Pons (tissue), 1 donor: ENCODE measurements around the gene DPF1.

Experiments
- DNase-seq: peaks from one replicate; pipeline ENCODE4 v3.0.0-alpha.2; 2016; ENCODE audit warnings: low spot score

Gene DPF1

DNA sequence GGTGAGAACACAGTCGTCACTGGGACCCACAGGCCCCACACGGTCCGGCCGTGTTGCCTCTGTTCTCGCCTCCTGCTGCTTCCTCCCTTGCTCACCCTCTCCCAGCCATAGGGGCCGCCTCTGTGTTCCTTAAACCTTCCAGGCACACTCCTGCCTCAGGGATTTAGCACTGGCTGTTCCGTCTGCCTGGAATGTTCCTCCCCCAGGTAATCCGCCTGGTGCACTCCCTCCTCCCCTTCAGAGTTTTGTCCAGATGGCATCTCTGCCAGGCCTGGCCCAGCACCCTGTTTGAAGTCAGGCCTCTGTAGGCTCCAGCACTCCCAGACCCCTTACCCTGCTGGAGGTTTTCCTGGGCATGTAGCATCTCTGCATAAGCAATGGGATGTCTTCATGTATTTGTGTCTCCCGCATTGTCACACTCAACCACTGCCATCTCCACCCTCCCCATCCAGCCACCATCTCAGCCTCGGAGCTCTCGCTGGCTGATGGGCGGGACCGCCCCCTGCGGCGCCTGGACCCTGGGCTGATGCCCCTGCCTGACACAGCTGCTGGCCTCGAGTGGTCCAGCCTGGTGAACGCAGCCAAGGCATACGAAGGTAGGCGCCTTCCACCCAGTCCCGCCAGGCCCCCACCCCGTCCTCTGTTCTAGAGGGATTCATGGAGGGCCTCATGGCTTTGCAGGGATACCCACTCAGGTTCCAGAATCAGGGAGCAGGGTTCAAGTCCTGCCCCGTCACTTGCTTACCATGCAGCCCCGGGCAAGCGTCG, 25.9 kb downstream of the DPF1 start:
- DNase-seq: no peak

DNA sequence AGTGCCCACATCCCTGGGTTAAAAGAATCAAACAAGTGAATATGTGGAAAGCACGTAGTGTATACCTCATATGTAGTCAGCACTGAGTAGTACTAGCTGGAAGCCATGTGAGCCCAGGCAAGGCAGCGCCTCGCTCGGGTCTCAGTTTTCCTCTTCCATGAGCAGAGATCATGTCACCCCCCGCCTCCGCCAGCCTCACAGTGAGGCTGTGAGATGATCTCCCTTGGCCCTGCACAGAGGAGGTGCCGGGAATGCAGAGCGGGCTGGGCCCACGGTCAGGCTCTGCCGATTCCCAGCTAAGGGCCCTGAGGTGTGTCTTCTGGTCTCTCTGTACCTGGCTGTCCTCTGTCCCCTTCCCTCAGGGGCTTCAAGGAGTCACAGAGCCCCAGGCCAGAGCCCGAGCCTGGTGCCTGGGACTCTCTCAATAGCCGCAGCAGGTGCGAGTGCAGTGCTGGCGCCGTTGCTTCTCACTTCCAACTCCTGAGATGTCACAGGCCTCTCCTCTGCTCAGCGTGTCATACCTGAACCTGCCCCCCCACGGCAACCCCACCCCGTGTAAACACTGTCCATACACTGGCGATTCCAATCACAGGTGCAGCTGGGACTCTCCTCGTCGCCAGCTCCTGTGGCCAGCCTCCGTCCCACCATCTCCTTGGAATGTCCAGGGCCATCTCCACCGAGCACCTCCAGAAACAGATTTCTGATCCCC, 26.9 kb downstream of the DPF1 start:
- DNase-seq: no peak

DNA sequence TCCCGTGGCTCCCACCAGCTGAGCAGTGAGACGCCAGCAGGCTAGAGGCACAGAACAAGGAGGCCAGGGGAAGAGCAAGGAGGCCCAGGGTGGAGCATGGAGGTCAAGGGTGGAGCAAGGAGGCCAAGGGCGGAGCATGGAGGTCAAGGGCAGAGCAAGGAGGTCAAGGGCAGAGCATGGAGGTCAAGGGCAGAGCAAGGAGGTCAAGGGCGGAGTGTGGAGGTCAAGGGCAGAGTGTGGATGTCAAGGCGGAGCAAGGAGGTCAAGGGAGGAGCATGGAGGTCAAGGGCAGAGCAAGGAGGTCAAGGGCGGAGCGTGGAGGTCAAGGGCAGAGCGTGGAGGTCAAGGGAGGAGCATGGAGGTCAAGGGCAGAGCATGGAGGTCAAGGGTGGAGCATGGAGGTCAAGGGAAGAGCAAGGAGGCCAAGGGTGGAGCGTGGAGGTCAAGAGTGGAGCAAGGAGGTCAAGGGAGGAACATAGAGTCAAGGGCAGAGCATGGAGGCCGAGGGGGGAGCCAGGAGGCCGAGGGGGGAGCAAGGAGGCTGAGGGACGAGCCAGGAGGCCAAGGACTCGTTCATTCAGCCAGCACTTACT, 27.7 kb downstream of the DPF1 start:
- no peak for DNase-seq

DNA sequence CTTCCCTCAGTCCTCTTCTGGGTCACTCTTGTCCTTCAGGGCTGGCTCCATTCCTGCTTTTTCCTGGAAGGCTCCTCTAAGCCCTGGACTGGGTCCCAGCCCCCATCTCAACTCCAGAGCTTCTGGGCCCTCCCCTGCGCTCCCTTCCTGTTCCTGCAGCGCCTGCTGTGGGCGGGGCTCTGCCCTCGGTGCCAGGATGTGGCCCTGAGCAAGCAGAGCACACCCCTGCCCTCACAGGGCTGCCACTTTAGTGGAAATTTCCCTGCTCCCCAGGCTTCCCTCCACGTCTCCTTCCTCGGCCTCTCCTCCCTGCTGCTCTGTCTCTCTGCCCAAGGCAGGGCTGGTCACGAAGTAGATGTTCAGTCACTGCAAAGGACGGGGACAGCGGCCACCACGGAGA, 28.8 kb downstream of the DPF1 start:
- DNase-seq: no peak

DNA sequence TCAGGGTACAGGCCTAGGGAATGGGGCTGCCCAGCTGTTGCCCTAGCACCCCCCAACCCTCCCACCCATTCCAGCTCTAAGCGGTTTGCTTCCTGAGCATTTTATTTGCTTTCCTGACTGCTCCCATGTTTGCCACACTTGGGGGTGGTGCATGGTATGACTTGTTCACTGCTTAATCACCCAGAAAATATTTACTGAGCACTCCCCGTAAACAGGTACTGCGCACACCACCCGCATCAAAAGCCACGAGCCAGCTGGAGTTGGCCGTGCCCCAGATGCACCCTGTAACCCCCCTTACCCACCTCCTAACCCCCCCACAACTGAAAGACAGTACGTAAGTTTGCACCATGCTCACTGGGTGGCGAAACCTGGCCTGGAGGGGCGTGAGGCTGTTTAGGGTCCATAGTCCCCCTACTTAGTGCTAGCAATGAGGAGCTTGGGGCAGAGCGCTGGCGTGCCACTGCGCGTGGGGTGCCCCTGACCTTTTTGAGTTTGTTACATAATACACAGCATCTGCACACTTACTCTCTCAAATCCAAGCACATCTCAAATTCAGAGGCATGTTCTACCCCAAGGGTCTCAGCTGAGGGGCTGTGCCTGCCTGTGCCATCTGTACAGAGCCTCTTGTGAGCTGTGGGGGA, 29.8 kb downstream of the DPF1 start:
- DNase-seq: no peak

DNA sequence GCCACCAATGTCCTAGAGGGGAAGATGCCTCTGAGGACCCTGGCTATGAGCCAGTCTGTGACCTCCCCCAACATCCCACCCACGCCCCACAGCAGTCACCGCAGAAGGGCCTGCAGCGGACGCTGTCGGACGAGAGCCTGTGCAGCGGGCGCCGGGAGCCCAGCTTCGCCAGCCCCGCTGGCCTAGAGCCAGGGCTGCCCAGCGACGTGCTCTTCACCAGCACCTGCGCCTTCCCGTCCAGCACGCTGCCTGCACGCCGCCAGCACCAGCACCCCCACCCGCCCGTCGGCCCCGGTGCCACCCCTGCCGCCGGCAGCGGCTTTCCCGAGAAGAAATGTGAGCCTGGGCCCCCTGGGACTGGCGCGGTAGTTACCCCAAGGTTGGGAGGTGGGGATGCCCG, 30.6 kb downstream of the DPF1 start:
- no peak for DNase-seq

DNA sequence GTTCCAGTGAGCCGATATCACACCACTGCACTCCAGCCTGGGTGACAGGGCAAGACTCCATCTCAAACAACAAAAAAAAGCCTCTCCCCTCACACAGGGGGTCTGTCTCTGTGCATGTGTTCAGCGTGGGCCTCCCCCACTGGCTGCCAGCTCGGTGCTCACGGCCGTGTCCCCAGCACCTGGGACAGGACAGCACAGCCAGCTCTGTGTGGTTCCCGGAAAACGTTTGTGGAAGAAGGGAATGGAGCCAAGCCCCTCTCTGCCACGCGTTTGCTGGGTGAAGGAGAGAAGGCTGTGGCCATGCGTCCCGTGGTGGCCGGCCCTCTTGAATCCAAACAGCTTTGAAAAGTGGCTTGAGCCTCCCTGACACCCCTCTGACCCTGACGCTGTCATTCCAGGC, 32.3 kb downstream of the DPF1 start:
- DNase-seq: no peak

DNA sequence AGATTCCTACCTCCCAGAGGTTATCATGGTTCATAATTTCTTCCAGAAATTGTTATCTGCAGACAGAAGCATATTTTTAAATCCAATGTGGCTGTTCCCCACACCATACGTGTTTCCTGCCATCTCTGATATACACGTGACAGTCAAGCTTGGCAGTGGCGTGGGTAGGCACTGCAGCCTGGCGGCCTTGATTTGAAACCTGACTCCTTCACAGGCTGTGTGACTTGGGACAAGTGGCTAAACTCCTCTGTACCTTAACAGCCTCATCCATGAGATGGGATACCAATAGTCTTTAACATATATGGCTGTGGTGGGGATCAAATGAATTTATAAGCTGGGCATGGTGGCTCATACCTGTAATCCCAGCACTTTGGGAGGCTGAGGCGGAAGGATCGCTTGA, 33.2 kb downstream of the DPF1 start:
- DNase-seq: no peak

DNA sequence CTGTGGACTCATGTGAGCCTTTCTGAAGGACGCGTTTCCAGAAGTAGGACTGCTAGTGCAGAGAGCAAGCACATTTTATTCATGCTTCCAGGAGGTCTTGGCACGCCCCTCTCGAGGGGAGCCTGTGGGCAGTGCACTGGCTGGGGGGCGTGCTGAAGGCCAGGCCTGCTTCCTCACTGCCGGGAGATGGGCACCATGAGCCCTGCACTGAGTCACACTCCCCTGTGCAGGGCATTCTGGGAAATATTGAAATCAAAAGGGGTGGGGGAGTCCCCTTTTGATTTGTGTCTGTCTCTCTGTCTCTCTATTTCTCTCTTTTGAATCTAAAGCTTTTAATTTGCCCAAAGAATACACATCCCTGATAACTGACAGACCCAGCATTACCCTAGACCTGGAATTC, 34.0 kb downstream of the DPF1 start:
- no peak for DNase-seq

DNA sequence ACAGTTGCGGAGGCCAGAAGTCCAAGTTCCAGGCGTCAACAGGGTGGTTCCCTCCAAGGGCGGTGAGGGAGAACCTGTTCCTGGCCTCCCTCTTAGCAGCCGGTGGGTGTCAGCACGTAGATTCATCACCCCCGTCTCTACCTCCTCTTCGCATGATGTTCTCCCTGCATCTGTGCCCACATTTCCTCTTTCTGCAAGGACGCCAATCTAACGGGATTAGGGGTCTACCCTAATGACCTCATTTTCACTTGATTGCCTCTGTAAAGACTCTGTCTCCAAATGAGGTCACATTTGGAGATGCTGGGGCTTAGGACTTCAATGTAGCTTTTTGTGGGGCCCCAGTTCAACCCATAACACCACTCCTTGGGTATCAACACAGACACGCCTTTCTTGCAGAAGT, 38.5 kb downstream of the DPF1 start:
- no peak for DNase-seq

DNA sequence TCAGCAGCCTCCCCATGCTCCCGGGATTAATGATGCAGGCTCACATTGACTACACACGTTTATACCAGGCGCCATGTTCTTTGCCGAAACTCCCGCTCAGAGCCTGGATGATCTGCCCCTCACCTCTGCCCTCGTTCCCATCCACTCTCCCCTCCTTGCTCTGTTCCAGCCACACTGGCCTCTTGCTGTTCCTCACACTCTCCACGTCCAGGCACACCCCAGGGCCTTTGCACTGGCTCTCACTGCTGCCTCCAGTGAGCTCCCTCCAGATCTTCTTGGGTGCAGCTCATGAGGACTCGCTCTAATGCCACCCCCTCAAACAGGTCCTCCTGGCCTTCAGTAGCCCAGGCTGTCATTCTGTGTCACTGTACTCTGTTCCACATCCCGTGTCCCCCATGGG, 39.2 kb downstream of the DPF1 start:
- no peak for DNase-seq

DNA sequence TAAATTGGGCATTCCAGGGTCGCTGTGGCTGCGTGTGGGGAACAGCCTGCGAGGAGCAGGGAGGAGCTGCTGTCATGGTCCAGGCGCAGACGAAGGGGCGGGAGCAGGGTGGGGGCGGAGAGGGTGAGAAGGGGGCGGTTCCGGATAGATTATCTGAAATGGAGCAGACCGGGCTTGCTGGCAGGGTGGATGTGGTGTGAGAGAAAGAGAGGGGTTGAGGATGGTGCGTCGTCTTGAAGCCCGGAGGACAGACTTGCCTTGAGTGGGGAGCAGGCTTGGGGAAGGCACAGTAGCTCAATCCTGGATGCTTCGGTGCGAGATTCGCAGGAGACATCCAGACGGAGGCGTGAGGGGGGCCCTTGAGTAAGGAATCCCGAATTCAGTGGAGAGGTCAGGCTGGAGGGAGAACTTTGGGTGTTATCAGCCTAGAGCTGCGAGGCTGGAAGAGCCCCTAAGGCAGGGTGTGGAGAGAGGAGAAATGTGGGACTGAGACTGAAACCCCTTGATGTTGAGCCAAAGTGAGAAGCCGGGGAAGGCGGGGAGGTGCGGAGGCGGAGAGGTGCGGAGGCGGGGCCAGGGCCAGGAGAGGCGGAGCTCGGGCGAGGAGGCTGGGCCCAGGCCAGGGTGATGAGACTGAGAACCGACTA, 40.6 kb downstream of the DPF1 start:
- no peak for DNase-seq

DNA sequence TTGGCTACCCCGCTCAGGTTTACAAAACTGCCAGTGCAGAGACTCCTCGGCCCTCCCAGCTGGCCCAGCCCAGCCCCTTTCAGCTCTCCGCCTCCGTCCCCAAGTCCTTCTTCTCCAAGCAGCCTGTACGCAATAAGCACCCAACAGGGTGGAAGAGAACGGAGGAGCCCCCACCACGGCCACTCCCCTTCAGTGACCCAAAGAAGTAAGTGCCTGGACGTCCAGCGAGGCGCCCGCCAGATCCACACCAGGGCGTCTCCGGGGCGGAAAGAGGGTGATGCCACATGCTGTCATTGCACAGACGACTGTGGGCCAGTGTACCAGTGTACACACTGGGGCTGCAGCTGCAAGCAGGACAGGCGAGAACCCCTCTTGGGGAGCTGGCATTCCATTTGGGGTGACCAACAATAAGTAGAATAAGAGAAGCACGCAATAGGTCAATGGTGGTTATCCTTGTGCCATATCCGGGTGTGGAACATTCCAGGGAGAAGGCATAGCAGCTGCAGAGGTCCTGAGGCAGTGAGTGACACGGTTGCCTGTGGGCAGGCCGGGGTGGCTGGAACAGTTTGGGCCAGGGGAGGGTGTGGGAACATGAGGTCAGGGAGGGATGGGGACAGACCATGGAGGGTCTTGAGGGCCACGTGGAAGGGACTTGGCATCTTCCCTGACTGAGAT, 41.3 kb downstream of the DPF1 start:
- no peak for DNase-seq

DNA sequence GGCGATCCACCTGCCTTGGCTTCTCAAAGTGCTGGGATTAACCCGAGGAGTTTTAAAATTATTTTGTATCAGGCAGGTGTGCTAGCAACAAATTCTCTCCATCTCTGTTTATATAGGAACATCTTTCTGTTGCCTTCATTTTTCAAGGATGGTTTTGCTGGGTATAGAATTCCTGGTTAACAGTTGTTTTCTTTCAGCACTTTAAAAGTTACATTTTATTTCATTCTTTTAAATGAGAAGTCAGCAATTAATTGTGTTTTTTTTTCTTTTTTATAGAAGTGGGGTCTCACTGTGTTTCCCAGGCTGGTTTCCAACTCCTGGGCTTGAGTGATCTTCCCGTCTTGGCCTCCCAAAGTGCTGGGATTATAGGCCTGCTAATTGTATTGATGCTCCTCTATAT, 44.0 kb downstream of the DPF1 start:
- DNase-seq: no peak

DNA sequence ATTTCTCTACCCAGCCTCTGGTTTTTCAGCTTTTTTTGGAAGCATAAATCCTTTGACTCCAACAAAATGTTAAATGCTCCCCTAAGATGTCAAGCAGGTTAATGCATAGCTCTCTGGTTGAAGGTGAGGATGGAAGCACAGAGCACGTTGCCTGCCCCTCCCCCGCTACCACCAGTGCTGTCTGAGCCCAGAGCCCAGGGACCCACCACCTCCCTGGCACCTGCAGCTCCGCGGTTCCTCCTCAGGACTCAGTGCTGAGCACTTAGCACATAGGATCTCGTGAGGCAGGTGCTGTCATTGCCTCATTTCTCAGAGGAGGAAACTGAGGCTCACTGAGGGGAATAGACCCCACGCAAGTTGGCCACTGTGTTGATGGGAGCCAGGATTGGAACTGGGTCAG, 48.6 kb downstream of the DPF1 start:
- DNase-seq: no peak

DNA sequence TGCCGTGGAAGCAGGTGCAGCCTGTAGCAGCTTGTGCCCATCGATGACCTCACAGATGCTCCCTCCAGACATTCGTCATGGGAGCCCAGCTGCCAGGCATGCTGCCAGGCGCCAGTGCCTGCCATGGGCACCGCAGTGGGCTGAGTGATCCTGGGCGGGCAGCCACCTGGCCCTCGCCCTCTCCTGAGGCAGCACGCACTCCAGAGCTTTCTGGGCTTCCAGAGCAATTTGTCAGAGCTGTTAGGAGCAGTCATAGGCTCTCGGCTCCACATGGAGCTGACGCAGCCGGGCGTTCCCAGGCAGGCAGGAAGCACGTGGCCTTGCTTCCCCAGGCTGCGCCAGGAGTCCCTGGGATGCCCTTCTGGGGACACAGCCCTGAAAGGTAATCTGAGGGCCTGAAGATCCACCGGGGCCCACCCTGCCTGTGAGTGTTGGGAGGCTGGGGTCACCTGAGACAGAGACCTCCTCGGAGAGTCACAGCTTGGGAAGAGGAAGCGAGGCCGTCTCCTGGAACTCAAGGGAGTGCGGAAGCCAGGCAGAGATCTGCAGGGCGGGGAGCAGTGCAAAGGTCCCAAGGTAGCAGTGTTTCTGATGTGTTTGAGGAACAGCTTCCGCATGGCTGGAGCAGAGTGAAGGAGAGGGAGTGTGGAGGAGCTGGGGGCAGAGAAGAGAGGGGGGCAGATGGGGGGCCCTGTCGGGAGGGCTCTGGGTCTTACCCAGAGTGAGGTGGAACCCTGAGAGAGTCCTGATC, 50.6 kb downstream of the DPF1 start:
- DNase-seq: peak; percentile 79

DNA sequence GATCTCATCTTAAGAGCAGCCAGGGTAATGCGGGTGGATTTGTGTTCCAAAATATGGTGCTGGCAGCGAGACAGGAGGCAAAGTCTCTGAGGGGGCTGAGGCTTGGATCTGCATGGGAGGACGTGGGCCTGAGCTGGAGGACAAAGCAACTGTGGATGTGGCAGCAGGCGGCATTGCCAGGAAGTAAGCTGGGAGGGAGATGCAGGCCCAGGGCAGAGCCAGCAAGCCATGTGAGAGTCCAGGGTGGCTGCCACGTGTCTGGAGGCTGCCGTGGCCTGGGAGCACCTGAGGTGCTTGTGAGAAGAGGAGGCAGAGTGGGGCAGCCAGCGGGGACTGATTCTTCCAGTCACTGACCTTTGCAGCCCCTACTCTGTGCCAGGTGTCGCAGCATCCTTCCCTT, 52.0 kb downstream of the DPF1 start:
- peak; percentile 16 for DNase-seq

DNA sequence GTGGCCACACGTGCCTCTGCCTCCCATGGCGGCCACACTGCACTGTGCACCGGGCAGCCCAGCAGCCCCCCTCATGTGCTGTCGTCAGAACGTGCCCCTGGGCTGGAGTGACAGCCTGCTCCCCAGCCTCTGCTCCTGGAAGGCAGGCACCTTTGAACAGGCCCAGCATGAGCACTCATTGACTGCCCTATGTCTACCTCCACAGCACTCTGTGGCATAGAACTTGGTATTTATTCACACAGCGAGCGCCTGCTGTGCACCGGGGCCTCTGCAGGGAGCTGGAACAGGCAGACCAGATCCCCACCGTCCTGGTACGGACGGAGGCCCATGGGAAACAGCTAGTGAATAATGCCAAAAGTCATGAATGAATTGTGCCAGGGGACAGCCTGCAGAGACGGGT, 53.7 kb downstream of the DPF1 start:
- no peak for DNase-seq

DNA sequence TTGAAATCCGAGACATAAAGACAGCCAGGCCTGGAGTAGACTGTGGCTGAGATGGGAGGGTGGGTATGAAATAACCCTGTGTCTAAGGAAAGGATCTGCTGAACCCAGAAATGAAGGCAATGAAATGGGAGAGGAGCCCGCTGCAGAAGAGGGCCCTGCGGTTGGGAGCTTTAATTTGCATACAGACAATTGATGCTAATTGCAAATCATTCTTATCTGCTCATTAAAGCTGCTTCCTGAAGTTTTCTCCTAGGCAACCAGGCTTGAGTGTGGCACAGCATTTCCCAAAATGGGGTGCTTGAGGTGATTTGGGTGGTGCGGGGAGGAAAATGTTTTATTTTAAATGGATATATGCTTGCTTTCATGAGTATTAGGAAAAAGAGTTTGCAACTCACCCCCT, 55.4 kb downstream of the DPF1 start:
- no peak for DNase-seq

DNA sequence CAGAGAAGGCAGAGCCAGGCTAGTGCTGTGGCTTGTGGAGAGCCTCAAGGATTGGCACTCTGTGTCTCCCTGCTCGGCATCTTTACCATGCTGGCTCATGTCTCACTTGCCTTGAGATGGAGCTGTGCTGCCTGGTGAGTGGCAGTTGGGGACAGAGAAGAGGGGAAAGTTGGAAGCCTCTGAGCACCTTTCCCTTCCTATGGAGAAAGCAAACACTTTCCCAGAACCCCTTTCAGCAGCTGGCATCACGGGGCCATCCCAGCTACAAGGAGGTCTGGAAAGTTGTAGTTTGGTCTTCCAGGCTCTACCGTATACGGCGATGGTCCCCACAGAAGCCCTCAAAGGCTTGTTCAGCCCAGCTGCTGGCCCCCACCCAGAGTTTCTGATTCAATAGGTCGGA, 58.7 kb downstream of the DPF1 start:
- no peak for DNase-seq

DNA sequence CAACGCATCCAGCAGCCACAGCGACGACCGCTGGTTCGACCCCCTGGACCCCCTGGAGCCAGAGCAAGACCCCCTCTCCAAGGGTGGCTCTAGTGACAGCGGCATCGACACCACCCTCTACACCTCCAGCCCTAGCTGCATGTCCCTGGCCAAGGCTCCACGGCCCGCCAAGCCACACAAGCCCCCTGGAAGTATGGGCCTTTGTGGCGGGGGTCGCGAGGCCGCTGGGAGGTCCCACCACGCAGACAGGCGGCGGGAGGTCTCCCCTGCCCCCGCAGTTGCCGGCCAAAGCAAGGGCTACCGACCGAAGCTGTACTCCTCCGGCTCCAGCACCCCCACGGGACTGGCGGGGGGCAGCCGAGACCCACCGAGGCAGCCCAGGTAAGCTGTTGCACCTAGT, 59.5 kb downstream of the DPF1 start:
- DNase-seq: no peak
